ENCODE results near the gene OSBP2. TPM values are rescaled to one million over a fixed set of nuclear protein-coding genes. Genes with fewer than 3 reads are reported as not detected.
A peak's percentile ranks its signal among the peaks of the same experiment; 100 is the strongest.

OSBP2 gene
- total and polyA plus RNA-seq, 4 donors: 1.1 to 12.3 (median 2.6) TPM

DNA sequence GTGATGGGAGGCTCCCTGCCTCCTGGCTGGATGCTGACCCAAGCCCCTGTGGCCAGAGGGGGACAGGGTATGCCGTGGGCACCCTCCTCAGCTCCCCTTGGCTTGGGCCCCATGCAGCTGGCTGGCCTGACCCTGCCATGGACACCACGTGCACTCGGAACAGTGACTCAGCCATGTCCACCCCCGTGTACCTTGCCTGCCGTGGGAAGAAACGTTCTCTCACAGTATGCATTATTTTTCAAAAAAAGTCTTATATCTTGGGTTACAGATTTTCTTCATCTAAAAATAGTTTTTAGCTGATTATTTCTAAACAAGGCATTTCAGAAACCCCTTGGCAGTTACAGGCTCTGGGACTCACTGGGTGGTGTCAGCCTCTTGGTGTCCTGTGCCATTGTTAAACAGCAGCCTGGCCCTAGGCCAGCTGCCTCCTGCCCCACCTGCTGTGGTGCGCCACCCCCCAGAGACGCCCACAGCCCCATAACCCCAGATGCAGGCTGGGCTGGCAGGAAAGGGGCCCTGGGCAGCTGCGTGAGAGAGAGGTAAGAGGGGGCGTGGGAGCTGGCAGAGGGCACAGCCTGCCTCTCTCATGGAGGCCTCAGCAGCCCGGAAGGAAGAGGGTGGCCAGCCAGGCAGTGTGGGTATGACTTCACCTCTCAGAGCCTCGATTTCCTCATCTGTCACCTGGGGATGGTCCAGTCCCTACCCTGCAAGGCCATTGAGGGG, 174.2 kb downstream of the OSBP2 start:
- Histone ChIP-seq H3K27ac (ENCODE audit: low read depth in 1 of 2, low read length in 1 of 2) (no peak overlapping the region), H3K27me3 (ENCODE audit: control insufficient read depth in 3 of 3, insufficient read depth in 3 of 3, low read length in 2 of 3) (no peaks in the 10 kb centered on the region), H3K9me3 (ENCODE audit: control insufficient read depth in 4 of 4, insufficient read depth in 3 of 4, low read length in 3 of 4) (no peaks in the 10 kb centered on the region), H3K9ac (ENCODE audit: insufficient read depth in 1 of 2, low read length in 2 of 2) (no peak overlapping the region), H3K36me3 (ENCODE audit: control insufficient read depth in 4 of 4, insufficient read depth in 4 of 4, low read length in 4 of 4) (no peaks in the 10 kb centered on the region), H3K4me1 (ENCODE audit: control insufficient read depth in 5 of 5, insufficient read depth in 5 of 5, low read length in 5 of 5) (peaks cover 0 to 48% (median 16%) of the 10 kb centered on the region in 5 donors), H3K4me3 (no peak overlapping the region)
- TF ChIP-seq, protein P1, sequence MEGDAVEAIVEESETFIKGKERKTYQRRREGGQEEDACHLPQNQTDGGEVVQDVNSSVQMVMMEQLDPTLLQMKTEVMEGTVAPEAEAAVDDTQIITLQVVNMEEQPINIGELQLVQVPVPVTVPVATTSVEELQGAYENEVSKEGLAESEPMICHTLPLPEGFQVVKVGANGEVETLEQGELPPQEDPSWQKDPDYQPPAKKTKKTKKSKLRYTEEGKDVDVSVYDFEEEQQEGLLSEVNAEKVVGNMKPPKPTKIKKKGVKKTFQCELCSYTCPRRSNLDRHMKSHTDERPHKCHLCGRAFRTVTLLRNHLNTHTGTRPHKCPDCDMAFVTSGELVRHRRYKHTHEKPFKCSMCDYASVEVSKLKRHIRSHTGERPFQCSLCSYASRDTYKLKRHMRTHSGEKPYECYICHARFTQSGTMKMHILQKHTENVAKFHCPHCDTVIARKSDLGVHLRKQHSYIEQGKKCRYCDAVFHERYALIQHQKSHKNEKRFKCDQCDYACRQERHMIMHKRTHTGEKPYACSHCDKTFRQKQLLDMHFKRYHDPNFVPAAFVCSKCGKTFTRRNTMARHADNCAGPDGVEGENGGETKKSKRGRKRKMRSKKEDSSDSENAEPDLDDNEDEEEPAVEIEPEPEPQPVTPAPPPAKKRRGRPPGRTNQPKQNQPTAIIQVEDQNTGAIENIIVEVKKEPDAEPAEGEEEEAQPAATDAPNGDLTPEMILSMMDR (IDR thresholded peaks at IDR 0.05; ENCODE audit: control extremely low read depth, extremely low read depth): no peak
- ATAC-seq (ENCODE audit: insufficient read depth, low FRiP score) (no peak), DNase-seq (peak in 1 of 3 donors; percentile 12)
- WGBS, 2 donors: 60 to 65% methylated on average over 12 of the region's 12 CpGs

GRCh38 chr22:30869667-30870395, 175.2 kb downstream of the OSBP2 start:
- H3K27me3 ChIP-seq (ENCODE audit: control insufficient read depth in 3 of 3, insufficient read depth in 3 of 3, low read length in 2 of 3): no peaks in the 10 kb centered on the region
- TF ChIP-seq, protein P1 (IDR thresholded peaks at IDR 0.05; ENCODE audit: control extremely low read depth, extremely low read depth): no peak
- ATAC-seq (ENCODE audit: insufficient read depth, low FRiP score) (no peak), DNase-seq (peak in 1 of 3 donors; percentile 6)
- no peaks in the 10 kb centered on the region for H3K36me3 ChIP-seq (ENCODE audit: control insufficient read depth in 4 of 4, insufficient read depth in 4 of 4, low read length in 4 of 4)
- H3K9ac ChIP-seq (ENCODE audit: insufficient read depth in 1 of 2, low read length in 2 of 2): no peak overlapping the region
- no peaks in the 10 kb centered on the region for H3K9me3 ChIP-seq (ENCODE audit: control insufficient read depth in 4 of 4, insufficient read depth in 3 of 4, low read length in 3 of 4)
- H3K4me1 ChIP-seq (ENCODE audit: control insufficient read depth in 5 of 5, insufficient read depth in 5 of 5, low read length in 5 of 5): peaks cover 0 to 48% (median 15%) of the 10 kb centered on the region in 5 donors
- no peak overlapping the region for H3K27ac ChIP-seq (ENCODE audit: low read depth in 1 of 2, low read length in 1 of 2)
- WGBS, 2 donors: 94% methylated on average over 14 to 15 of the region's 15 CpGs
- no peak overlapping the region for H3K4me3 ChIP-seq

GRCh38 chr22:30870451-30871345, 176.0 kb downstream of the OSBP2 start:
- peak in 1 of 3 donors; percentile 11 for DNase-seq
- TF ChIP-seq, protein P1 (IDR thresholded peaks at IDR 0.05; ENCODE audit: control extremely low read depth, extremely low read depth): no peak
- Histone ChIP-seq H3K36me3 (ENCODE audit: control insufficient read depth in 4 of 4, insufficient read depth in 4 of 4, low read length in 4 of 4) (no peaks in the 10 kb centered on the region), H3K4me3 (no peak overlapping the region), H3K9me3 (ENCODE audit: control insufficient read depth in 4 of 4, insufficient read depth in 3 of 4, low read length in 3 of 4) (no peaks in the 10 kb centered on the region), H3K27me3 (ENCODE audit: control insufficient read depth in 3 of 3, insufficient read depth in 3 of 3, low read length in 2 of 3) (no peaks in the 10 kb centered on the region), H3K9ac (ENCODE audit: insufficient read depth in 1 of 2, low read length in 2 of 2) (no peak overlapping the region), H3K4me1 (ENCODE audit: control insufficient read depth in 5 of 5, insufficient read depth in 5 of 5, low read length in 5 of 5) (peaks cover 0 to 48% (median 15%) of the 10 kb centered on the region in 5 donors), H3K27ac (ENCODE audit: low read depth in 1 of 2, low read length in 1 of 2) (no peak overlapping the region)
- ATAC-seq (ENCODE audit: insufficient read depth, low FRiP score): no peak
- 92 to 94% methylated on average over 33 to 36 of the region's 36 CpGs for WGBS, 2 donors

Measured in lung (tissue), 12 donors.